Left hindlimb (tissue), 1 donor: ENCODE data around the gene SH2D4B.

Experiments
- DNase-seq: peaks from one replicate; pipeline ENCODE4 v3.0.0-alpha.2; 2018

Gene SH2D4B

DNA sequence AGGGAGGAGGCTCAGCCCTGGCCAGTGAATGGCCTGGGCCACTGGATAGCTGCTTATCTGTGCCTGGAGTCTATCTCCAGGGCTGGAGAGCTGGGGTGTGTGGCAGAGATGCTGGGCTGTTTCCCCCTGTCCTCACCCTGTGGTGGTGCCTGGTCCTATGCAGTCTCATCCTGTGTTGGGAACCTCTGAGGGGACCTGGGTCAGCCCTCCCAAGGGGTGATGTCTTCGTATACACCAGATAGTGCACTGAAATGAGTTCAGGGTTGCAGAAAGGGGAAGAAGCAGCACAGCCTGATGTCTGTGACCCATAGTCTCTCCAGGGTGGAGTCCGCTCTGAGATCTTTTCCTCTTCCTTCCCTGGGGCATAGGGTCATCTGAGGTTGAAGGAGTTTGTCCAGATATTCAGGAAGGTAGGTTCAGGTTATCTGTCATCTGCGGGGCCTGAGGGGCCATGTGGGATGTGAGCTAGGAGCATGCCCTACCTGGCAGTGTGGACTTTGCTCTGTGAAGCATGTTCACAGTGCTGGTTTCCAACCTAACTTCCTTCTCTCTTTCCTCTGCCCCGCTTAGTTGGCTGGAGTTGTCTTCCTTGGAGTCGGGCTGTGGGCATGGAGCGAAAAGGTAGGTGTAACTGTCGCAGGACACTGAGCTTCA is 33.4 kb upstream of the SH2D4B start:
- no peak for DNase-seq

DNA sequence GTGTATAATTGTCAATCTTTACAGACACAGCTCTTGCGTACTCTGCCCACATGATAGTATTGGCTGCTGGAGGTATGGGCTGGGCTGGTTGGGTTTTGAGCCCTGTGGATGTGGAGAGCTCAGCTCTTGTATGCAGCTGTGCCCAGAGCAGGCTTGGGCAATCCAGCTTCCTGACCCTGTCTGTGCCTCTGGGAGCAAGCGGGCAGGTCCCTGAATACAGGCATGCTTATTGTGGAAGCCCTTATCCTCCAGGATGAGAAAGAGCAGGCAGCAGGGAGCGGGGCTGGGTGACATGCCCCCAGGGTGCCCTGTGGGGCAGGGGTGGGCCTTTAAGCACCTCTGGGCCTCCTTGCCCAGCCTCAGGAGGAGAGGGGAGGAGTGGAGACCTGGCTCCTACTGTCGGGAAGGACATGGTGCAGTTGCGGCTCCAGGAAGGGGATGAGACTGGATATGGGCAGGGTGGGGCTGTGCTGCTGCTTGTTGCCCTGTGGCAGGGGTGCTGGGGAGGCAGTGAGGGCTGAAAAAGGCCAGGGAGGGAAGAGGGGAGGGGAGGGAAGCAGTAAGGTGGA is 32.7 kb upstream of the SH2D4B start:
- no peak for DNase-seq

DNA sequence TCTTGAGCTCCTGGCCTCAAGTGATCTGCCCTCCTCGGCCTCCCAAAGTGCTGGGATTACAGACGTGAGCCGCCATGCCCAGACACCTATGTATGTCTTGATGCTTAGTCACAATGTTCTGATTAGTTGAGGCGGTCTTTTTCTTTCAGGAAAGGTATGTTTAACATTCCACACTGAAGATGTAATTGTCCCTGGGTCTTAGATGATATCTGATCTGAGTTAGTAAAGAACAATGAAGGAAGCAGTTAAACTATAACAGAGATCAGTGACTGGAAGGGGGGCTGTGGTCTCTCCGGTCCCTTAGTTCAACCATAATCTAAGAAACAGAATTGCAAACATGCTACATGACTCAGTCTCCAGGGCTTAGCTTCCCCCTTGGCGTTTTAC is 31.5 kb upstream of the SH2D4B start:
- no peak for DNase-seq

DNA sequence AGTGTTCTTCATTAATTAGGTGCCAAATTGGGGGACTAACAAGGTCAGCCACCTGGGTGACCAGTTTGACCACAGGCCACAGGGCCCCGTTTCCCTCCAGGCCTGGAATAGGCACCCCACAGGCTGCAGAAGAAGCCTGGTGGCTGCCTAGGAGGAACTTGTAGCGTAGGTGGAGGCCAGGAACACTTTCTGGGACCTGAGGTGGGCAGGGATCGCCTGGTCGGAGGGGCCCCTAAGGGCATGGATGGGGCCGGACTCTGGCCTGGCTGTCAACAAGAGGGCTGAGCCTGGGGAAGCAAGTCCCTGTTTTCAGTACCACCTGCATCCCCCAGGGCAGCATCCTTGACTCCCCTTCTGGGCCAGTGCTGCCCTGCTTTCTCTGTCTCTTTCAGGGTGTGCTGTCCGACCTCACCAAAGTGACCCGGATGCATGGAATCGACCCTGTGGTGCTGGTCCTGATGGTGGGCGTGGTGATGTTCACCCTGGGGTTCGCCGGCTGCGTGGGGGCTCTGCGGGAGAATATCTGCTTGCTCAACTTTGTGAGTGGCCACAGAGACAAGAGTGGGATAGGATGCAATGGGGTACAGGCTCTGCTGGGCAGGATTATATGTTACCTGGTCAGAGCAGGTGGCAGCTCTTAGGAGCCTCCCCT is 30.7 kb upstream of the SH2D4B start:
- no peak for DNase-seq

DNA sequence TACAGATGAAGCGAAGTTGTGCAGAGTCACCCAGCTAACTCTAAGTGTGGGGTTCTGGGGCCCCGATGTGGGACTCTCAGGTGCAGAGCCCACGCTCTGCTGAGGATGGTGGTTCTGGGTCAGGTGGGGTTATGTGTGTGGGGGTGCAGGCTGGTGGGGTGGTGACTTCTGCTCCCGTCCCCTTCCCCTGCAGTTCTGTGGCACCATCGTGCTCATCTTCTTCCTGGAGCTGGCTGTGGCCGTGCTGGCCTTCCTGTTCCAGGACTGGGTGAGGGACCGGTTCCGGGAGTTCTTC is 28.6 kb upstream of the SH2D4B start:
- no peak for DNase-seq

DNA sequence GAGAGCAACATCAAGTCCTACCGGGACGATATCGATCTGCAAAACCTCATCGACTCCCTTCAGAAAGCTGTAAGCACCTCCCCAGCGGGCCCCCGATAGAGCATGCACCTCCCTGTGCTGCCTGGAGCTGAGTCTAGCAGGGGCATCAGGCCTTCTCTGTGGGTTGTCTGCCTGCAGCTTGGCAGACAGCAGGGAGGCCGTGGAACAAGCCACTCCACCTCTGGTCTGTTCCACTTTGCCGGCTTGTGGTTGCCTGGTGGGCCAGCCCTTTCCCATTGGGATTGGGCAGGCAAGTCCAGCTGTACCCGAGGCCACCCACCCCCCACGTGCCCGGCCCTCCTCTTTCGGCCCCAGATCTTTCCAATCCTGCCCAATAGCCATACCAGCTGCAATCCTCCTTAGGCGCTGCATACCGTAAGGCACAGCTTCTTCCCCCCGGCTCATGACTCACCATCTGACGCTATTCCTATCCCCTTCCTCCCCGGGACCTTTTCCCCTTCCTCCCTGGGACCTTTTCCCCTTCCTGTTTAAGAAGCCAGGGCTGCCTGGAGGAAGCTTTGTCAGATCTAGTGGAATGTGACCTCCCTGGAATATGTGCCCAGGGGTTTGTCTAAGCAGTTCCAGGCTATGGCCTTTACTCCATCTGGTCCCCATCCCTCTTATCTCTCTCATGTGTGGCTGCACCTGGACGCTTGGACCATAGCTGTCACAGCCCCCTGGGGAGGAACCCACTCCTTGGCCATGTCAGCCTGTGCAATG is 28.1 kb upstream of the SH2D4B start:
- peak; percentile 55 for DNase-seq

DNA sequence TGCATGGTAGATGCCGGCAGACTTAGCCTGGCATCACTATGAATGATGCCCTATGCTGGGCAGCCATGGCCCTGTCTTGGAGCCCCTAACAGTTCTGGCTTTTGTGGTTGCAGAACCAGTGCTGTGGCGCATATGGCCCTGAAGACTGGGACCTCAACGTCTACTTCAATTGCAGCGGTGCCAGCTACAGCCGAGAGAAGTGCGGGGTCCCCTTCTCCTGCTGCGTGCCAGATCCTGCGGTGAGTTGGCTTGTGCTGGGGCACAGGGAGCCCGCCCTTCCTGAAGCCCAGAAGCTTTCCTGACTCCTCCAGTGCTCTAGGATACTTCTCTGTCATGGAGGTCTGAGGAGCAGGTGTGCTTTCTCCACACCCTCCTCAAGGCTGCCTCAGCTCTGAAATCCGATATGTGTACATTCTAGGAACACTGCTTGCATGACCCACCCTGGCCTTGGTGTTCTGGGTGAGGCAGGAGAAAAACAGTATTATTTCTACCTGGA is 25.6 kb upstream of the SH2D4B start:
- DNase-seq, result no peak

DNA sequence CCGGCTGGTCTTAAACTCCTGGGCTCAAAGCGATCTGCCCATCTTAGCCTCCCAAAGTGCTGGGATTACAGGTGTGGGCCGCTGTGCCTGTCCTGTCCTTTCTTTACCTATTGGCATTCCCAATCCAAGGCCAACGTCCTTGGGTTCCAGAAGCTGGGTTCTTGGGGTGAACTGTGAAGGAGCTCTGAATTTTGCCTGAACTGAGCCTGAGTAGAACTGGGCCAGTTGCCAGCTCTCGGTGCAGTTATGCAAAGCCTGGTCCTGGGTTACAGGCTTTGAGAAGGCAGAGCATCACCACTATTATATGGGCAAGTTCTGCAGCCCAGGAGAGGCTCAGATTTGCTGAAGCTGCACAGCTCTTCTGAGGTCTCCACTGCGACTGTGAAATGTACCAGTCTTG is 24.6 kb upstream of the SH2D4B start:
- no peak for DNase-seq

DNA sequence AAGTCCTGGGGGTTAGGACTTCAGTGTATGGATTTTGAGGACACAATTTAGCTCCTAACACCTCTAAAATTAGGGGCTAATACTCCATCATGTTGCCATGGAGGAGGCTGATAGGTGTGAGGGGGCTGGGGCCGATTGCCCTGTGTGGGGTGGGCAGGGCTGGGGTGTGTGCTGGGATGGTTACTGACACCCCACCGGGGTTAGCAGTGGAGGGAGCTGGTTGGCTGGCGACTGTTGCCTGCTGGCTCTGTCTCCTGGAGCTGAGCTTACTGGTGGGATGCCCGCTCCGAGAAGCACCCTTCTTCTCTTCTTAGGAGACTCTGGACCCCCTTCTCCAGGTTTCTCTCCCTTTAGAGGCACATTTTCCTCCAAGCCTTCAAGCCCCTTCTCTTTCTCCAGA is 22.2 kb upstream of the SH2D4B start:
- DNase-seq, result no peak

DNA sequence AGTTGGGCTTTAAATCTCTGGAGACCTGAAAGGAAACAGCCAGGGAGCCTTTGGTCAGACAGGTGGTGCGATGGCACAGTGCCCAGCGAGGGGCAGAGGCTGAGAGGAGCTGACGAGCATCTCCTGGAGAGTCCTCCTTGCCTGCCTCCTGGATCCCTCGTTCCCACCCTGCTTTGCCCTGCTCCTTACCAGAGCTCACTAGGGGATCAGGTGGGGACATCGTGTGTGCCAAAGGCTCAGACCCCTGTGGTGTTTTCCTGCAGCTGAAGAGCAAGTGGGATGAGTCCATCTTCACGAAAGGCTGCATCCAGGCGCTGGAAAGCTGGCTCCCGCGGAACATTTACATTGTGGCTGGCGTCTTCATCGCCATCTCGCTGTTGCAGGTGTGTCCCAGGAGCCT is 21.8 kb upstream of the SH2D4B start:
- no peak for DNase-seq

DNA sequence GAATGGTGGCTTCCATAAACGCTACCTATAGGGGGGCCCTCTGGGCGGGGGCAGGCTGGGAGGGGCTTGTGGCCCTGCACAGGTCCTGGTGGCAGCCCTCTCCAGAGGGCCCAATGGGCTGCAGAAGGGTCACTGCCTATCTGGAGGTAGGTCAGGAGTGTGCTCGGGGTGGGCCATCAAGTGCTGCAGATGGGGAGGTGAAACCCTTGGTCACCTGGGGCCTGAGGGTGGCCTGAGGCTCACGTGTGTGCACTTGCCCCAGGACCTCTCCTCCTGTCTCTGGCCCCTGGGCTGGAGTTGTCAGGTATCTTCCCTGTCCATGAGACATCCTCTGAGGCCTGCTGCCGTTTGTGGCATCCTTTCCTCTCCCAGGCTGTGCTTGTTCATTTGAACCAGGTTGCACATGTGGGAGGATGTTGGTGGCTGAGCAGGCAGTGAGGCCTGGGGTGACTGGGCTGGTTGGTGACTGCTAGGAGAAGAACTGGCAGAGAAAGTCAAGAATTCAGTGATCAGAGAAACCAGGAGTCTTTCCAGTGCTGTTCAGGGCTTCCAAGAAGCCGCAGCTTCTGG is 21.1 kb upstream of the SH2D4B start:
- DNase-seq, result no peak

DNA sequence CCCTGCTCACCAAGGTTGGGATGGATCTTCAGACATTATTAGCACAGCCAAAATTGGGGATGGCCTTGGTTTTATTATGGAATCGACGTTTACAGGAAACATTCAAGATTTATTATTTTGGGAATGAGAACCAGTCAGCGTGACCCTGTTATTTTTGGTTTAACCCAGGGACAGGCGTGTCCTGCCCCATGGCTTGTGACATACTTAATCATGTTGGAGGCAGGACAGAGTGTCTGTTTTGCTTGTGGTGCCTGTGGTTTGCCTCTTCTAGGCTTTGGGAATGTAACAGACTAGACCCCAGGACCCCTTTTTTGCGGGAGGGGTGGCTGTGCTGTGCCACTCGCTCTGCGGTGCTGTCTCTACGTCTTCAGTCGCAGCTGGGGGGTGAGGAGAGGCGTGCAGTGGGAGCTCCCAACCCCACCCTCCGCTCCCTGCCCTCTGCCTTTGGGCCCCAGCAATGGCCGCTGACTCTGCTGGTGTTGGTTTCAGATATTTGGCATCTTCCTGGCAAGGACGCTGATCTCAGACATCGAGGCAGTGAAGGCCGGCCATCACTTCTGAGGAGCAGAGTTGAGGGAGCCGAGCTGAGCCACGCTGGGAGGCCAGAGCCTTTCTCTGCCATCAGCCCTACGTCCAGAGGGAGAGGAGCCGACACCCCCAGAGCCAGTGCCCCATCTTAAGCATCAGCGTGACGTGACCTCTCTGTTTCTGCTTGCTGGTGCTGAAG is 20.1 kb upstream of the SH2D4B start:
- DNase-seq, result no peak

DNA sequence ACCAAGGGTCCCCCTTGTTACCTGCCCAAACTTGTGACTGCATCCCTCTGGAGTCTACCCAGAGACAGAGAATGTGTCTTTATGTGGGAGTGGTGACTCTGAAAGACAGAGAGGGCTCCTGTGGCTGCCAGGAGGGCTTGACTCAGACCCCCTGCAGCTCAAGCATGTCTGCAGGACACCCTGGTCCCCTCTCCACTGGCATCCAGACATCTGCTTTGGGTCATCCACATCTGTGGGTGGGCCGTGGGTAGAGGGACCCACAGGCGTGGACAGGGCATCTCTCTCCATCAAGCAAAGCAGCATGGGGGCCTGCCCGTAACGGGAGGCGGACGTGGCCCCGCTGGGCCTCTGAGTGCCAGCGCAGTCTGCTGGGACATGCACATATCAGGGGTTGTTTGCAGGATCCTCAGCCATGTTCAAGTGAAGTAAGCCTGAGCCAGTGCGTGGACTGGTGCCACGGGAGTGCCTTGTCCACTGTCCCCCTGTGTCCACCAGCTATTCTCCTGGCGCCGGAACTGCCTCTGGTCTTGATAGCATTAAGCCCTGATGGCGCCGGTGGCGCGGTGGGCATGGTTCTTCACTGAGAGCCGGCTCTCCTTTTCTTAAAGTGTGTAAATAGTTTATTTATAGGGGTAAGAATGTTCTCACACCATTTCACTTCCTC is 19.4 kb upstream of the SH2D4B start:
- no peak for DNase-seq

DNA sequence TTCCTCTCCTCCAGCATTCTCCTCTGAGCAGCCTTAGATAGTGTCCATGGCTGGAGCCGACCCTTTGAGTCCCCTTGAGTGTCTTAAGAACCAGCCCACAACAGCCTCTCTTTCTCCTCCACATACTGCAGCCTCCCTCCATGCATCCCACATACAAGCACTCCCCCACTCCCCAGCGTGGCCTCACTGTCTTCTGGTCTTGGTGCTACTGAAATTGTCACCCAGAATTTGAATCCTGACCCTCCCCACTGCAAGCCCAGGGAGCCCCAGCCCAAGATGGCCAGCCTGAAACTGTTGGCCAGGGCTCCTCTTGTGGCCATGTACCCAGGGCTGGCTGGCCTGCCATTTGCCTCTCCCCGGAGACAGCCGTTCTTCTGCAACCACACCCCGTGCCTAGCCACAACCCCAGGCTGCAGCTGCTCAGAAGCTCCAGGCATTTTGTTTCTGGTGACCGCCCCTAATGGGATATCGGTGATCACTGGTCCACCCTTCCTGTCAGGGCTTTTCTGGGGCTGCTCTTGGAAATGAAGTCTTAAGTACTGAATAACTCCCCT is 18.8 kb upstream of the SH2D4B start:
- no peak for DNase-seq

DNA sequence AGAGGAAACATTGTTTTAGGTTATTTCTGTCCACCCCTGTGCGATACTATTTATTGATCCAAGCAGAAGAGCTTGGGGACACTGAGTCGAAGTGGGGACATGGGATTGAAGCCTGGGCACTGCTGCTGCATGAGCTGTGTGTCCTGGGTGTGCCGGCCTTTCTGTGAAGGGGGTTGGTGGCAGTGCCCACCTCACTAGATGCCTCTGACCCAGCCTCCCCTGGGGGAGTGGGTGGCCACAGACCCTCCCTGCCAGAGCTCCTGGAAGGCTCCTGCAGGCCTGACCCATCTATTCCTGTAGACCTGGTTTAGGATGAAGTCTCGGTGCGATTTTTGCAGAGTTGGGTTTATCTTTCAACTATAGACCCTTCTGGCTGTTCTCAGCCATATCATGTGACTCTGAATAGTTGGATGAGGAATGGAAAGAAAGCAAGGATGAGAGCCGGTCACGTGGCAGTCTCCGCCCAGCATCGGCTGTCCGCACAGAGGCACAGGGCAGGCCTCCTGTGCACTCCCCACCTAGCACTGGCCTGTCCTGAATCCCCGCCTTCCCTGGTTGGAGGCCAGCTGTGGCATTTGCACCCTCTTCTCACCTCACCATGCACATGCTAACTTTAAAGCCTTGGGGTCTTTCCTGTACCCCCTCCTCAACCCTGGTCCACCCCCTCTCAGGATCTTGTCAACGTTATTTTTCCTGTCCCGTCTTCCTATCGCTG is 17.6 kb upstream of the SH2D4B start:
- DNase-seq, result no peak

DNA sequence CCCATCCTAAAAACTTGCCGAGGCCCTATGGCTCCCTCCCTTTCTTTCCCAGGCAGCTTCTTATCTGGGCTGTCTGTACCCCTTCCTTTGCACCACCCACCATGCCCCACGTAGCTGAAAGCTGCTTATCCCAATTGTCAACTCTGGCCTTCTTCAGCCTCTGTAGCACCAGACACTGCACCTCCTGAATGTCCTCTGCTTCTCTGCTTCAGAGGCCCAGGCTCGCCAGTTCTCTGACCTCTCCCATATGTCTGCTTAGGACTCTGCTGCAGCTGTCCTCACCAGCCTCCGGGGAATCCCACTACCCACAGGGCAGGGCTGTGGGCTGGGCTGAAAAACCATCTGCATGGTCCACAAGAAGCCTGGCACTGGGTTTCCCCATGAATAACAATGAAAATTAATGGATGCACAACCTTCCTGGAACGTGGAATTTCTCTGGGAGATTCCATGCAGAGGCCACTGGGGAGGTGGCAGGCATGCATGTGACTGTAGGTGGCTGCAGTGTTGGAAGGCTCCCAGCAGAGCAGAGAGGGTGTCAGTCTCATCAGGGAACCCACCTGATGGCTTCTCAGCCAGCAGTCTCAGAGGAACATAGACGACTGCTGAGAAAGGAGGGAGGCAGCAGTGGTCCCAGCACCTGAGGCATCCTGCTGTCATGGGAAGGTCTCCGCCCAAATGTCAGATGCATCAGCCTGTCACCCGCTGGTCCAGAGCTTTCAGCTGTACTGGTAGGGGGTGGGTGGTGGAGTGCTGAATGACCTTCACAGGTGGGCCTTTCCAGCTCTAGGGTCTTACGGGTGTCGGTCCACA is 16.8 kb upstream of the SH2D4B start:
- DNase-seq, result no peak

DNA sequence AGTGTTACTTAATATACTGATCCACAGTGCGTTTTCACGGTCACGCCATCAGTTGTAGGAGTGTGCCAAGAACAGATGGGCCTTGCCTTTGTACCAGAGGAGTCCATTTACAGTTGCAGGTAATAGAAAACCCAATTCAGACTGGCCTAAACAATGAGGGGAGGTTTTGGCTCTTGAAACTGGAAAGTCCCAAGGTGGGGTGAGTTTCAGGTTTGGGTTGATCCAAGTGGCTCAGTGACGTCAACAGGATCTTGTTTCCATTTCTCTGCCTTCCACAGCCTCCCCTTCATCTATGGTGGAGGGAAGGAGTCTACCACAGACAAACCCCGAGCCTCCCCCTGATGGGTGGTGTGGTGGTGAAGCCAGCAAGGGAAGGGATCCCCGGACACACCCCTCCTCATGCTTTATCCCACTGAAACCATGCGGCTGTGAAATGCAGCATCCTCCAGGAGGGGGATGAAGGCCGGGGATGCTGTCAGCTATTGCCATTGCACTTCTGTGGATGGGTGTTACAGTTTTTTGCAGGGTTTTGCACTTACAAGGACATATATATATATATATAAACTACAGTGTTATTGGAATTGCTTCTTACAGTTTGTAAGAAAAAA is 14.8 kb upstream of the SH2D4B start:
- no peak for DNase-seq

DNA sequence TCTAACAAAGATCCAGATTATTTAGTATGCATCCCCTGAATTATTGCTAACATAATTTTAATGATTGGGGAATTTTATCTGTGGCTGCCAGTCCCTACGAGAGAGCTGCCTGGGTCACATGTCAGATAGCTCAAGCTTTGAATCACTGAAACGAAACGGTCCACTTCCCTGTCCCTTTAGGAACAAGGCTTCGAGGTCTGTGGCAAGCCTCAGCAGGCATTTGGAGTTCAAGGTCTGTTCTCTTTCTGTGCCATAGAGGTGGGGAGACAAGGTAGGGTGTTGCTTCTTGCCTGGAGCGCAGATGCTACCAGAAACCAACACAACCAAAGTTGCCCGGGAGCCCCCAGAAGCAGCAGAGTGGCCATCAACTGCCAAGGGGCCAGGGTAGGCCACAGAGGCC is 13.9 kb upstream of the SH2D4B start:
- DNase-seq, result no peak

DNA sequence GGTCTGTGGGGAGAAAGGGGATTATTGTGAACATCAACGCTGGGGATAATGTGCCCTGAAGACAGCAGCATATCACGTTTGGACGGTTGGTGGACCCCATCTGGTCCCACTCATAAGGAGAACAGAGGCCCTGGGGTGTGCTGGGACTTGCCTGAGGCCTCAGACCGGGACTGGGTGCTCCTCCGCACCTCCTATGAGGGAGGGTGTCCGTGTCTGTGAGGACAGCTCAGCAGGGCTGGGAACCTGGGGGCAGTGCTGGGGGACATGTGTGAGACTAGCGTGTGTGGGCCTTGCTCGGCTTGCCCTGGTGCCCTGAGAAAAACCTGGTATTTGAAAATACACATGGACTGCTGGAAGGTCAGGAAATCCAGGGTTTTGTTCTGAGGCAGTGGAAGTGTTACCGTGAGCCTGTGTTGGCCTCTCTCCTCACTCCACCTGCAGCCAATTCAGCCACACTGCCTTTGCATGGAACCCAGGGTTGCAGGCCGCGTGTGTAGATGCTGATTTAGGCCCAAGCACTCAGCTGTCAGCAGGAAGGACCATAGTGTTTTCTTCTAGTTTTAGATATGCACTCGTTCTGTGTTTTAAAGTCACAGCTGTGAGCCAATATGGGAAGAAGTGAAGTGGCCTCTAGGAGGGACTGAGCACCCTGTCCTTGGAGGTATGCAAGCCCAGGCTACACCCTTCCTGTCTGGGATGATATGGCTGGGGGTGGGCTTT is 13.4 kb upstream of the SH2D4B start:
- DNase-seq, result no peak
